ENCODE data around the gene TARS3. TPM values are rescaled to one million over a fixed set of nuclear protein-coding genes. Genes with fewer than 3 reads are reported as not detected.

TARS3 gene
- total RNA-seq, 1 donor from 2014 or later, result 8.2 TPM

GRCh38 chr15:101654171-101654570 is 70.1 kb downstream of the TARS3 start:
- H3K36me3 Mint-ChIP-seq (ENCODE audit: low read depth, unreplicated experiment), result peaks cover 7% of the 10 kb centered on the region
- TF ChIP-seq, protein P1, sequence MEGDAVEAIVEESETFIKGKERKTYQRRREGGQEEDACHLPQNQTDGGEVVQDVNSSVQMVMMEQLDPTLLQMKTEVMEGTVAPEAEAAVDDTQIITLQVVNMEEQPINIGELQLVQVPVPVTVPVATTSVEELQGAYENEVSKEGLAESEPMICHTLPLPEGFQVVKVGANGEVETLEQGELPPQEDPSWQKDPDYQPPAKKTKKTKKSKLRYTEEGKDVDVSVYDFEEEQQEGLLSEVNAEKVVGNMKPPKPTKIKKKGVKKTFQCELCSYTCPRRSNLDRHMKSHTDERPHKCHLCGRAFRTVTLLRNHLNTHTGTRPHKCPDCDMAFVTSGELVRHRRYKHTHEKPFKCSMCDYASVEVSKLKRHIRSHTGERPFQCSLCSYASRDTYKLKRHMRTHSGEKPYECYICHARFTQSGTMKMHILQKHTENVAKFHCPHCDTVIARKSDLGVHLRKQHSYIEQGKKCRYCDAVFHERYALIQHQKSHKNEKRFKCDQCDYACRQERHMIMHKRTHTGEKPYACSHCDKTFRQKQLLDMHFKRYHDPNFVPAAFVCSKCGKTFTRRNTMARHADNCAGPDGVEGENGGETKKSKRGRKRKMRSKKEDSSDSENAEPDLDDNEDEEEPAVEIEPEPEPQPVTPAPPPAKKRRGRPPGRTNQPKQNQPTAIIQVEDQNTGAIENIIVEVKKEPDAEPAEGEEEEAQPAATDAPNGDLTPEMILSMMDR (IDR thresholded peaks at IDR 0.05; ENCODE audit: unreplicated experiment), result no peak
- no peak for DNase-seq (ENCODE audit: low spot score)
- peaks cover 6% of the 10 kb centered on the region for H3K4me1 Mint-ChIP-seq (ENCODE audit: unreplicated experiment)
- H3K9me3 Mint-ChIP-seq (ENCODE audit: unreplicated experiment), result no peaks in the 10 kb centered on the region
- H3K4me3 Mint-ChIP-seq (ENCODE audit: unreplicated experiment), result no peak overlapping the region
- H3K27ac Mint-ChIP-seq (ENCODE audit: unreplicated experiment), result no peak overlapping the region
- peaks cover 8% of the 10 kb centered on the region for H3K27me3 Mint-ChIP-seq (ENCODE audit: unreplicated experiment)

GRCh38 chr15:101652786-101653430 is 71.4 kb downstream of the TARS3 start:
- Mint-ChIP-seq H3K36me3 (ENCODE audit: low read depth, unreplicated experiment) (peaks cover 7% of the 10 kb centered on the region), H3K9me3 (ENCODE audit: unreplicated experiment) (no peaks in the 10 kb centered on the region), H3K4me1 (ENCODE audit: unreplicated experiment) (peaks cover 6% of the 10 kb centered on the region), H3K27me3 (ENCODE audit: unreplicated experiment) (peaks cover 8% of the 10 kb centered on the region), H3K27ac (ENCODE audit: unreplicated experiment) (no peak overlapping the region), H3K4me3 (ENCODE audit: unreplicated experiment) (peak overlapping the region; percentile 90)
- no peak for DNase-seq (ENCODE audit: low spot score)
- TF ChIP-seq, protein P1 (IDR thresholded peaks at IDR 0.05; ENCODE audit: unreplicated experiment), result no peak

DNA sequence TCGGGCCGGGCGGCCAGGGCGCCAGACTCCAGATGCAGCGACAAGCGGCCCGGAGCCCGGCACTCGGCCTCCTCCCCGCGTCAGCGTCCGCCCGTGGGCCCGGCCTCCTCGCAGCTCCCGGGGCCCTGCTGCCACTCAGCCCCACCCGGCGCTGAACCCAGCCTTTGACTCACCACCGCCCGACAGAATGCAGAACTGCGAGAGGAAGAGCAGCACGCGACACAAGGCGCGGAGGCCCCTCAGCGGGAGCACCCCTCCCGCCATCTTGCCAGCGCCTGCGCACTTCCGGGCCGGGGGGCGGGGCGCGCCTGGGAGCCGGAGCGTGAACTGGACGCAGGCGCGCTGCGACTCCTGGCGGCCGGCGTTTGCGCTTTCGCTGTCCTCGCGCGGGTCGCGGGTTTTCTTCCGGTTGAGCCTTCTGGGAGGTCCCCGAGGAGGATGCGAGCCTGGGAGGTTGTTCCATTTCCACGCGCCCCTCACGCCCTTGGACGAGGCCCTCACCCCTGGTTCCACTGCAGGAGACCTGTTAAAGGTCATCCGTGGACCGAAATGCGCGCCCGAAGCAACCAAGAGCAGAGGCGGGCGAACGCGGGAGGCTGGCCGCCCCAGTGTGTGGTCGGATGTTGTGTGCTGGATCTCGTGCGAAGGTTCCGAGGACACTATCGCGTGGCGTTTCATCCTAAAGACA is 72.0 kb downstream of the TARS3 start, which contains the start of gene TM2D3:
TM2D3 (minus strand) TSS at position 284 of the 688 bp plus-strand sequence; CDS start at position 264, 20 bp downstream.
- DNase-seq (ENCODE audit: low spot score), result peak; percentile 98
- TF ChIP-seq, protein P1 (IDR thresholded peaks at IDR 0.05; ENCODE audit: unreplicated experiment), result peak; percentile 76
- Mint-ChIP-seq H3K36me3 (ENCODE audit: low read depth, unreplicated experiment) (peaks cover 7% of the 10 kb centered on the region), H3K4me1 (ENCODE audit: unreplicated experiment) (peaks cover 6% of the 10 kb centered on the region), H3K27ac (ENCODE audit: unreplicated experiment) (peak within 1 kb of the TSS; percentile 88), H3K9me3 (ENCODE audit: unreplicated experiment) (no peaks in the 10 kb centered on the region), H3K27me3 (ENCODE audit: unreplicated experiment) (peaks cover 8% of the 10 kb centered on the region), H3K4me3 (ENCODE audit: unreplicated experiment) (peak within 1 kb of the TSS; percentile 96)

GRCh38 chr15:101651554-101652097 is 72.6 kb downstream of the TARS3 start:
- H3K4me3 Mint-ChIP-seq (ENCODE audit: unreplicated experiment), result peak overlapping the region; percentile 96
- TF ChIP-seq, protein P1 (IDR thresholded peaks at IDR 0.05; ENCODE audit: unreplicated experiment), result no peak
- H3K36me3 Mint-ChIP-seq (ENCODE audit: low read depth, unreplicated experiment), result peaks cover 7% of the 10 kb centered on the region
- peaks cover 8% of the 10 kb centered on the region for H3K27me3 Mint-ChIP-seq (ENCODE audit: unreplicated experiment)
- peaks cover 6% of the 10 kb centered on the region for H3K4me1 Mint-ChIP-seq (ENCODE audit: unreplicated experiment)
- no peaks in the 10 kb centered on the region for H3K9me3 Mint-ChIP-seq (ENCODE audit: unreplicated experiment)
- no peak for DNase-seq (ENCODE audit: low spot score)
- peak overlapping the region; percentile 88 for H3K27ac Mint-ChIP-seq (ENCODE audit: unreplicated experiment)

DNA sequence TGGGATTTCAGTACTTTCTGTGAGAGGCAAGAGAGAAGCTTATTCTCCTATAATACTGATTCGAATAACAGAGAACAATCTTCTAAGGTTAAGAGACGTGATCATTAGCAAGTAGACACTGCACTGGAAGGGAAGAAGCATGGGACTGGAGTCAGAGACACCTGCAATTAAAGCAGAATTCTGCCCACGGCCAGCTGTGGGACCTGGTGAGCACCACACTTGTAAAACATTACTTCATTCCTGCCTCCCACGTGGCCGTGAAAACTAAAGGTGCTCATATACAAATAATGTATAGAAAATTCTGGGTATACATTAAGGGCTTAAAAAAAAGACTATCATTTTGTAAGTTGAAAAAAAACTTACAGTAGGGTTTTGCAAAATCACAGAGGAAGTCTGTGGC is 74.1 kb downstream of the TARS3 start:
- Mint-ChIP-seq H3K4me3 (ENCODE audit: unreplicated experiment) (no peak overlapping the region), H3K36me3 (ENCODE audit: low read depth, unreplicated experiment) (peaks cover 8% of the 10 kb centered on the region)

More for the DNA sequence above, 74.1 kb downstream of the TARS3 start:
- Mint-ChIP-seq H3K27me3 (ENCODE audit: unreplicated experiment) (peaks cover 5% of the 10 kb centered on the region), H3K4me1 (ENCODE audit: unreplicated experiment) (peaks cover 6% of the 10 kb centered on the region), H3K9me3 (ENCODE audit: unreplicated experiment) (no peaks in the 10 kb centered on the region), H3K27ac (ENCODE audit: unreplicated experiment) (no peak overlapping the region)
- no peak for DNase-seq (ENCODE audit: low spot score)
- TF ChIP-seq, protein P1 (IDR thresholded peaks at IDR 0.05; ENCODE audit: unreplicated experiment), result no peak

All from endothelial cell (in vitro differentiated cells).